HFFc6 (cell line): ENCODE measurements around the gene TOMM40. TPM values are rescaled to one million over a fixed set of nuclear protein-coding genes. Genes with fewer than 3 reads are reported as not detected.
"Not testable (repeated sequence)": the region's sequence is repeated elsewhere in the genome, so short reads cannot be mapped to it uniquely, and the experiment has no call there.

ENCODE experiments used
- DNase-seq: peaks from one replicate; pipeline ENCODE4 v3.0.0-alpha.2; 2018
- H3K27ac Mint-ChIP-seq: 2 replicates; pipeline ENCODE4 v1.8.0; 2020; ENCODE audit warnings: mild to moderate bottlenecking, mixed read lengths
- H3K27me3 Mint-ChIP-seq: 2 replicates; pipeline ENCODE4 v1.8.0; 2021; ENCODE audit warnings: mild to moderate bottlenecking, moderate library complexity, mixed read lengths; ENCODE audit not compliant: insufficient read depth
- H3K36me3 Mint-ChIP-seq: 2 replicates; pipeline ENCODE4 v1.8.0; 2021; ENCODE audit warnings: low read depth, mixed read lengths
- H3K4me1 Mint-ChIP-seq: 2 replicates; pipeline ENCODE4 v1.8.0; 2020; ENCODE audit warnings: low read depth, mixed read lengths
- H3K4me3 Mint-ChIP-seq: 2 replicates; pipeline ENCODE4 v1.8.0; 2020; ENCODE audit warnings: mild to moderate bottlenecking, moderate library complexity, mixed read lengths
- H3K9me3 Mint-ChIP-seq: 2 replicates; pipeline ENCODE4 v1.8.0; 2020; ENCODE audit warnings: mild to moderate bottlenecking, mixed read lengths
- CTCF ChIP-seq: fragments of 200-600 bp; sonication (generic); IDR thresholded peaks from 2 replicates; pipeline ENCODE4 v1.5.0; 2021; ENCODE audit warnings: antibody characterized with exemption, mild to moderate bottlenecking
- total RNA-seq, 6 experiments: library from RNA; stranded (reverse); fragmentation: NEBNext Ultra II Directional; extraction: Animal tissue kit (Norgen Biotek cat#: 25700); gene quantifications; 2 replicates in 1 of 6; 3 replicates in 5 of 6; pipeline ENCODE4 v1.2.3, GENCODE V29; 2021

Gene TOMM40
- total RNA-seq, 6 experiments from 2014 or later: 79.8 to 107 (median 92.2) TPM

GRCh38 chr19:44909775-44910174, 18.7 kb downstream of the TOMM40 start:
- Mint-ChIP-seq H3K4me1 (peaks cover 22% of the 10 kb centered on the region), H3K36me3 (no peaks in the 10 kb centered on the region), H3K4me3 (no peak overlapping the region), H3K27me3 (peaks cover 8% of the 10 kb centered on the region), H3K9me3 (no peaks in the 10 kb centered on the region), H3K27ac (no peak overlapping the region)
- DNase-seq: no peak
- TF ChIP-seq CTCF: no peak

- not testable (repeated sequence) for H3K27me3 Mint-ChIP-seq, H3K4me3 Mint-ChIP-seq, H3K36me3 Mint-ChIP-seq, H3K9me3 Mint-ChIP-seq, DNase-seq, H3K27ac Mint-ChIP-seq
- H3K4me1 Mint-ChIP-seq: peaks cover 19% of the 10 kb centered on the region
Observed at GRCh38 chr19:44911896-44912295, 20.8 kb downstream of the TOMM40 start.

GRCh38 chr19:44912854-44913253, 21.8 kb downstream of the TOMM40 start:
- no peak overlapping the region for H3K27ac Mint-ChIP-seq
- no peak overlapping the region for H3K4me3 Mint-ChIP-seq
- peaks cover 19% of the 10 kb centered on the region for H3K4me1 Mint-ChIP-seq
- peaks cover 4% of the 10 kb centered on the region for H3K27me3 Mint-ChIP-seq
- H3K9me3 Mint-ChIP-seq: no peaks in the 10 kb centered on the region
- no peaks in the 10 kb centered on the region for H3K36me3 Mint-ChIP-seq
- no peak for DNase-seq
- no peak for TF ChIP-seq CTCF

- not testable (repeated sequence) for H3K27ac Mint-ChIP-seq, H3K9me3 Mint-ChIP-seq, H3K36me3 Mint-ChIP-seq, DNase-seq, H3K27me3 Mint-ChIP-seq
- Mint-ChIP-seq H3K4me1 (peaks cover 19% of the 10 kb centered on the region), H3K4me3 (peak overlapping the region; percentile 93)
Observed at GRCh38 chr19:44913512-44914432, 22.7 kb downstream of the TOMM40 start.

- Mint-ChIP-seq H3K4me1 (peaks cover 19% of the 10 kb centered on the region), H3K27ac (peak within 1 kb of the TSS; percentile 84), H3K4me3 (peak within 1 kb of the TSS; percentile 93)
- not testable (repeated sequence) for H3K27me3 Mint-ChIP-seq, H3K36me3 Mint-ChIP-seq, H3K9me3 Mint-ChIP-seq
- peak; percentile 60 for DNase-seq
Observed at GRCh38 chr19:44914433-44915206, 23.6 kb downstream of the TOMM40 start, which contains the start of gene APOC1. Gene APOC1, plus strand, starts transcription at chr19:44914608. Its CDS starts 284 bp downstream, at chr19:44914892.

DNA sequence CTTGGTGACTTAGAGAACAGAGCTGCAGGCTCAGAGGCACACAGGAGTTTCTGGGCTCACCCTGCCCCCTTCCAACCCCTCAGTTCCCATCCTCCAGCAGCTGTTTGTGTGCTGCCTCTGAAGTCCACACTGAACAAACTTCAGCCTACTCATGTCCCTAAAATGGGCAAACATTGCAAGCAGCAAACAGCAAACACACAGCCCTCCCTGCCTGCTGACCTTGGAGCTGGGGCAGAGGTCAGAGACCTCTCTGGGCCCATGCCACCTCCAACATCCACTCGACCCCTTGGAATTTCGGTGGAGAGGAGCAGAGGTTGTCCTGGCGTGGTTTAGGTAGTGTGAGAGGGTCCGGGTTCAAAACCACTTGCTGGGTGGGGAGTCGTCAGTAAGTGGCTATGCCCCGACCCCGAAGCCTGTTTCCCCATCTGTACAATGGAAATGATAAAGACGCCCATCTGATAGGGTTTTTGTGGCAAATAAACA, 33.2 kb downstream of the TOMM40 start:
- Mint-ChIP-seq H3K36me3 (no peaks in the 10 kb centered on the region), H3K4me3 (no peak overlapping the region), H3K9me3 (no peaks in the 10 kb centered on the region), H3K27ac (no peak overlapping the region), H3K4me1 (peaks cover 14% of the 10 kb centered on the region), H3K27me3 (peaks cover 14% of the 10 kb centered on the region)
- DNase-seq: no peak
- TF ChIP-seq CTCF: no peak
